Astrocyte of the spinal cord (primary cell): ENCODE measurements around the gene TNS1.
A peak's percentile ranks its signal among the peaks of the same experiment; 100 is the strongest.

Source experiments
- DNase-seq: peaks from one replicate; pipeline ENCODE4 v3.0.0; 2011; ENCODE audit warnings: low read depth, low spot score
- H3K4me3 ChIP-seq: 2 replicates; pipeline ENCODE4 v1.5.1; 2011; ENCODE audit warnings: low read depth, mild to moderate bottlenecking, low read length, moderate library complexity
- CTCF ChIP-seq: IDR thresholded peaks from 2 replicates; pipeline ENCODE4 v1.5.1; 2012; ENCODE audit warnings: low read depth, mild to moderate bottlenecking, low read length, inconsistent platforms
- in situ Hi-C: cut with HindIII; loops from 2 replicates; pipeline ENCODE4 v1.10.0; 2017; ENCODE audit warnings: low sequenced_read_pairs

Gene TNS1

DNA sequence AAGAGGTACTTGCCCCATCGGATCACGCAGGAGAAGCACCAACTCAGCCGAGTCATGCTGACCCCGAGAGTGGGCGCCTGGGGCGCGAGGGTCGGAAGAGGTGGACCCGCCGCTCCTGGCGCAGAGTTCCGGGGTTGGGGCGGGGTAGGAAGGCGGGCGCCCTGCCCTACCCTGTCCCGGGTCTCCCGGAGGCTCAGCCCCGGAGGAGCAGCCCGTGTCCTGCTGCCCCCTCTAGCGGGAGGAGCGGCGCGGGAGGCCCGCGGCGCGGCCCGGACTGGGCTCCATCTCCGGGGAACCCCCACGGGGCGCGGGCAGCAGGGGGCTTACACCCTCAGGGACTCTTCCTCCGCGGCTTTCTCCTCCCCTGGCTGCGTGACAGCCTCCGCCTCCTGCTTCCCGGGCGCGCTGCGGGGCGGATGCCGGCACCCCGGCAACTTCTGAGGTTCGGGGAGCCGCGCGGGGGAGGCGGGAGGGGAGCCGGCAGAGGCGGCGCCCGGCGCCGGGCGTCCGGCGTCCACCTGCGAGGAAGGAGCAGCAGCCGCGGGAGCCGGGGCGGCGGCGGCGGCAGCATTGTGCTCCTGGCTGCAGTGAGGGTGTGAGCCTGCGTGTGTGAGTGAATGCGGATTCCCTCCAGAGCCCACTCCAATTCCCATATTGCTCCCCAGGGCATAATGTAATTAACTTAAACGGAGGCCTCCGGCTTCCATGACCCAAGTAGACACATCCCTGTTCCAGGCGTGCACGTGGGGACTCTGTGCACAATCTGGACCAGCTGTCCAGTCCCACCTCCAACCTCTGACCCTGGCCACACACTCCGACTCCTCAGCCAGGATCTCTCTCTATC is 7.6 kb upstream of the TNS1 start:
- DNase-seq: no peak
- in situ Hi-C loops: no loop called here
- peak overlapping the region; percentile 41 for H3K4me3 ChIP-seq
- TF ChIP-seq CTCF: peak; percentile 53

DNA sequence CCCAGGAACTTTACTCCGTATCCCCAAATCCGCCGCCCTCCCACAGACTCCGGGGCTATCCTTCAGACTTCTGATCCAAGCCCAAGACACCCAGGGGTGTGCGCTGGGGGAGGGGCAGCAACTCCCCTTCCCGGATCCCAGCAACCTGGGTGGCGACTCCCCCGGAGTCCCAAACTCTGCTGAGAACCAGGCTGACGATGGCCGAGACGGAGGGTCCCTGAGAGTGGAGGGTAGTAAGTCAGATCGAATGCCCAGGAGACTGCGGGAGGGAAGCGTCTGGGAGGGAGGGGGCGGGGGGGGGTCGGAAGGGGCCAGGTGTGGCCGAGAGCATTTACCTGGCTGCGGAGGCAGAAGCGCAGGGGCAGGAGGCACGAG is 7.0 kb upstream of the TNS1 start:
- TF ChIP-seq CTCF: no peak
- DNase-seq: no peak
- in situ Hi-C loops: no loop called here
- H3K4me3 ChIP-seq: peak overlapping the region; percentile 41

DNA sequence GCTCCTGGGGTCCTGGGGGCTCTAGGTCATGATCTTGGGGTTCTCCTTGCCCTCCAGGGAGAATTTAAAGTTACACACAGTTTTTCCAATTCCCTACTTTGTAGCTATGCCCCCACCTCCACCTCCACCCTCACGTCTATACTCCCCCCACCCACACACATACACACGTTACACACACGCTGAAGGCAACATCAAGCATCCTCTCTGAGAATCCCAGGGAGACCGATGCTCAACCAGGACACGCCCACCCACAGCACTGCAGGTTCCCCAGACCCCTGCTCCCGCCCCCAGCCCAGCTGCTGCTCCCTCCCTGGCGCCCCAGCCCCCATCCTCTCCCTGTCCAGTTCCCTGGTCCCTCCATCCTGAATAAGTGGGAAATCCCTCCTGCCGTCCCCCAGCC is 6.4 kb upstream of the TNS1 start:
- peak overlapping the region; percentile 41 for H3K4me3 ChIP-seq
- no peak for DNase-seq
- TF ChIP-seq CTCF: no peak
- in situ Hi-C loops: no loop called here

DNA sequence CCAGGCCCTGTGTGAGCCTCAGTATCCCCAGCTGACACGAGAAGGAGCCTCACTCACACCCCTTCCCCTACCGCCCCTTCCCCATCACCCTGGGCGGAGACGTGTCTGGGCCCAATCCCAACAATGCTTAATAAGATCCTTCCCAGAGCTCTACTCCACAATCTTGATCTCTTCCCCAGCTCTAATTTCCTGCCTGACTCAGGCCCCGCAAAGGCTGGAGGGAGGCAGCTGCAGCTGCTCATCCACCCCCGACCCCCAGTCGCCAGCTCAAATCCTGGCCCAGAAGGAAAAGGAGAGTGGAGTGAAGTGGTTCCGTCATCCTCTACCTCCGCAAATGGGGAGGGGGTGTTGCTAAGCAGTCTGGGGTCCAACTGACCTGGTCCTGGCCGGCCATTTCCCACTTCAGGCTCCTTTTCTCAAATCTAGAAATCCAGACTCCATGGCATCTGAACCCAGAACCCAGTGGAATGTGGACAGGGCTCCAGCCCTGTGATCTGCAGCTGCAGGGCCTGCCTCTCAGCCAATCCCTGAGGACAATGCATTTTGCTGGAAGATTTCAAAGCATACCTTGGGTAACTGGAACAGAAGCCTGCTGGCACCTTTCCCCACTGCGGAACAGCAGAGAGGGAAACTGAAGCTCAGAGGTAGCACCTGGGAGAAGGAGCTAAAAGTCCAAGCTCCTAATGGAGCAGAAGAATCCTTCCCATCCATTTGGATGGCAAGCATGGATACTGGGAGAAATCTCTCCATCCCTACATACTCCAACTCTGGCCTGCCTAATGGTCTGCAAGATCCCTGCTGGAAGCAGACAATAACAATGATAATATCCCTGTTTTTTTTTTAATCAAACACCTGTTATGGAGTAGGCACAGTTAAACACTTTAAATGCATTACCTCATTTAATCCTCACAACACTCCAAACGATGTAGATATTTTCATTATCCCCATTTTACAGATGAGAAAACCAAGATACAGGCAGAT is 5.6 kb upstream of the TNS1 start:
- in situ Hi-C loops: no loop called here
- TF ChIP-seq CTCF: no peak
- no peak overlapping the region for H3K4me3 ChIP-seq
- DNase-seq: peak; percentile 36

GRCh38 chr2:218006741-218007140 is 3.9 kb upstream of the TNS1 start:
- no peak for DNase-seq
- no peak for TF ChIP-seq CTCF
- H3K4me3 ChIP-seq: no peak overlapping the region
- in situ Hi-C loops: no loop called here

- in situ Hi-C loops: no loop called here
- no peak for DNase-seq
- no peak overlapping the region for H3K4me3 ChIP-seq
- TF ChIP-seq CTCF: no peak
Measured at GRCh38 chr2:218005486-218005885, 2.7 kb upstream of the TNS1 start.
